Smooth muscle cell of the umbilical artery (primary cell): ENCODE results near the gene RBM26. TPM values are rescaled to one million over a fixed set of nuclear protein-coding genes. Genes with fewer than 3 reads are reported as not detected.

Source experiments
- total RNA-seq: library from RNA; depleted of rRNA; stranded (reverse); fragments of >200 nt; gene quantifications from 2 replicates; pipeline ENCODE4 v1.2.3, GENCODE V29; 2014

Gene RBM26, protein sequence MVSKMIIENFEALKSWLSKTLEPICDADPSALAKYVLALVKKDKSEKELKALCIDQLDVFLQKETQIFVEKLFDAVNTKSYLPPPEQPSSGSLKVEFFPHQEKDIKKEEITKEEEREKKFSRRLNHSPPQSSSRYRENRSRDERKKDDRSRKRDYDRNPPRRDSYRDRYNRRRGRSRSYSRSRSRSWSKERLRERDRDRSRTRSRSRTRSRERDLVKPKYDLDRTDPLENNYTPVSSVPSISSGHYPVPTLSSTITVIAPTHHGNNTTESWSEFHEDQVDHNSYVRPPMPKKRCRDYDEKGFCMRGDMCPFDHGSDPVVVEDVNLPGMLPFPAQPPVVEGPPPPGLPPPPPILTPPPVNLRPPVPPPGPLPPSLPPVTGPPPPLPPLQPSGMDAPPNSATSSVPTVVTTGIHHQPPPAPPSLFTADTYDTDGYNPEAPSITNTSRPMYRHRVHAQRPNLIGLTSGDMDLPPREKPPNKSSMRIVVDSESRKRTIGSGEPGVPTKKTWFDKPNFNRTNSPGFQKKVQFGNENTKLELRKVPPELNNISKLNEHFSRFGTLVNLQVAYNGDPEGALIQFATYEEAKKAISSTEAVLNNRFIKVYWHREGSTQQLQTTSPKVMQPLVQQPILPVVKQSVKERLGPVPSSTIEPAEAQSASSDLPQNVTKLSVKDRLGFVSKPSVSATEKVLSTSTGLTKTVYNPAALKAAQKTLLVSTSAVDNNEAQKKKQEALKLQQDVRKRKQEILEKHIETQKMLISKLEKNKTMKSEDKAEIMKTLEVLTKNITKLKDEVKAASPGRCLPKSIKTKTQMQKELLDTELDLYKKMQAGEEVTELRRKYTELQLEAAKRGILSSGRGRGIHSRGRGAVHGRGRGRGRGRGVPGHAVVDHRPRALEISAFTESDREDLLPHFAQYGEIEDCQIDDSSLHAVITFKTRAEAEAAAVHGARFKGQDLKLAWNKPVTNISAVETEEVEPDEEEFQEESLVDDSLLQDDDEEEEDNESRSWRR
- total RNA-seq, result 19.9 and 30.0 TPM in 2 replicates

DNA sequence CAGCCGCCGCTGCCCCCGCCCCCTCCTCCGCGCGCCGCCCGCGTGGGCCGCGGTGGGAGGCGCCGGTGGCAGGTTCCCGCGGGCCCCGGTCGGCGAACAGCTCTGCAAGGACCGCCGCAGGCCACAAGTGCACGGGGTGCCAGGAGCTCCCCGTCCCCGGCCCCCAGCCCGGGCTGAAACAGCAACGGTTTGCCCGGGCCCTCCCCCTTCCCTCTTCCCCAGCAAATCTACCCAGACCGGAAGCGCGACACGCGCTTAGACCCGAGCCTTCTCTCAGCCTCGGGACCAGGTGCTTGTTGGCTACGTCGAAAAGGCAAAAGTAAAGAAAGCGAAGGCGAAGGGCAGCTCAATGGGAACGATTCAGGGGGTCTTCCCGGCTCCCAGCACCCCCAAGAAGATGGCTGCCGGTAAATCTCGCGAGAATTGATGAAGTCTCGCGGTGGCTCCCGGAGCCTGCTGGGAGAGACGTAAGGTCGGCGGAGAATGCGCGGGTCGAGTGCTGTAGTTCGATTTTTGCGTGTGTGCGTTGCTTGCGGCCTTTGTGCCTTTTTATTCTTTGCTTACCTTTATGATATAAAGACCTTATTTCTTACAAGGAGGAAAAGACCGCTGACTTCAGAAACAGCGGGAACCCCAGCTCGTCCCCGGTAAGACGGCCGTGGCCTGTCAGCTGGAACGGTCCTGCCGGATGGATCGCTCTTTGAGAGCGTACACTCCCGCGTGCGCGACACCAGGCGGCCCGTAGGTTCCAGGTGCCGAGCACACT lies at the start of gene RBM26:
Gene RBM26 (minus strand): TSS at position 425 of the 766 bp plus-strand sequence. CDS start 481 bp downstream, outside the sequence.

Other genes starting within 250 kb of the RBM26 start
- gene NDFIP2, start 74.9 kb upstream of the RBM26 start, total RNA-seq, result 46.0 and 47.2 TPM in 2 replicates